RWPE1 (cell line): Measurements from ENCODE around the gene PIK3R6.

ENCODE experiments used
- CTCF ChIA-PET: fragments of 350-600 bp; sonication (Branson Sonifier 250); formaldehyde crosslinking; extraction: SDS; loops from one replicate; lab custom pipeline; 2021; lab: Yijun Ruan, JAX
- POLR2A ChIA-PET: fragments of 400-600 bp; formaldehyde crosslinking; extraction: SDS; loops from one replicate; lab custom pipeline; 2020; ENCODE audit warnings: antibody characterized with exemption; ENCODE audit not compliant: low non-redundant PET; lab: Yijun Ruan, JAX
- DNase-seq: peaks from one replicate; pipeline ENCODE4 v3.0.0; 2012; ENCODE audit warnings: low spot score
- H3K27ac ChIP-seq: fragments of 450-650 bp; 2 replicates; pipeline ENCODE4 v1.5.1; 2017
- CTCF ChIP-seq: fragments of 450-650 bp; conservative IDR thresholded peaks from 2 replicates; pipeline ENCODE4 v1.5.1; 2017; ENCODE audit warnings: low read depth, mild to moderate bottlenecking

PIK3R6 gene

GRCh38 chr17:8912084-8912981 lies 44.9 kb upstream of the PIK3R6 start:
- TF ChIP-seq CTCF = no peak
- no peak overlapping the region for H3K27ac ChIP-seq
- ChIA-PET CTCF (no interaction called here), POLR2A (no interaction called here)
- DNase-seq = no peak

GRCh38 chr17:8910969-8911604 lies 43.6 kb upstream of the PIK3R6 start:
- ChIA-PET POLR2A (no interaction called here), CTCF (interaction anchor here (1.0 kb wide), 1 partner anchor 16 kb away, joined by 3 read pairs; no protein-coding TSS in a partner anchor)
- no peak for TF ChIP-seq CTCF
- no peak overlapping the region for H3K27ac ChIP-seq
- DNase-seq = no peak

- H3K27ac ChIP-seq = no peak overlapping the region
- ChIA-PET CTCF (interaction anchor here (0.6 to 1.0 kb wide), 2 partner anchors 14 to 240 kb away, joined by 3 to 4 read pairs; no protein-coding TSS in a partner anchor), POLR2A (no interaction called here)
- DNase-seq = no peak
- TF ChIP-seq CTCF = no peak
Measured at GRCh38 chr17:8909586-8910270, 42.3 kb upstream of the PIK3R6 start.

- POLR2A ChIA-PET = interaction anchor here (0.7 kb wide), 1 partner anchor 84 kb away, joined by 6 read pairs; no protein-coding TSS in a partner anchor
- no peak for DNase-seq
- no peak for TF ChIP-seq CTCF
- CTCF ChIA-PET = no interaction called here
- H3K27ac ChIP-seq = no peak overlapping the region
Measured at GRCh38 chr17:8905331-8905730, 37.9 kb upstream of the PIK3R6 start.

- TF ChIP-seq CTCF = no peak
- ChIA-PET CTCF (no interaction called here), POLR2A (no interaction called here)
- no peak overlapping the region for H3K27ac ChIP-seq
- no peak for DNase-seq
Measured at GRCh38 chr17:8904686-8905085, 37.2 kb upstream of the PIK3R6 start.

- CTCF ChIA-PET = no interaction called here
- TF ChIP-seq CTCF = no peak
- no peak for DNase-seq
- POLR2A ChIA-PET = no interaction called here
- no peak overlapping the region for H3K27ac ChIP-seq
Measured at GRCh38 chr17:8904201-8904600, 36.7 kb upstream of the PIK3R6 start.
